ENCODE results near the gene MTHFSD. TPM values are rescaled to one million over a fixed set of nuclear protein-coding genes. Genes with fewer than 3 reads are reported as not detected.

MTHFSD gene
- total RNA-seq, 1 donor from 2014 or later: 27.7 TPM

DNA sequence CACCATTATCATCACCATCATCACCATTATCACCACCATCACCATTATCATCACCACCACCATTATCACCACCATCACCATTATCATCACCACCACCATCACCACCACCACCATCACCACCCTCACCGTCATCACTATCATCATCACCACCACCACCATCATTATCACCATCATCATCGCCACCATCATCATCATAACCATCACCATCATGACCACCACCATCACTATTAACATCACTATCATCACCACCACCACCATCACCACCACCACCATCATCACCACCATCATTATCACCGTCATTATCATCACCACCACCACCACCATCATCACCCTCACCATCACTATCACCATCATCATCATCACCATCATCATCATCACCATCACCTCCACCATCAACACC, 32.5 kb upstream of the MTHFSD start:
- DNase-seq: no peak
- Mint-ChIP-seq H3K27ac (ENCODE audit: unreplicated experiment) (no peak overlapping the region), H3K4me1 (ENCODE audit: low read depth, unreplicated experiment) (no peaks in the 10 kb centered on the region), H3K4me3 (ENCODE audit: unreplicated experiment) (no peak overlapping the region), H3K27me3 (ENCODE audit: unreplicated experiment) (peaks cover 4% of the 10 kb centered on the region), H3K36me3 (ENCODE audit: unreplicated experiment) (peaks cover 6% of the 10 kb centered on the region), H3K9me3 (ENCODE audit: unreplicated experiment) (no peaks in the 10 kb centered on the region)
- no peak for TF ChIP-seq CTCF (IDR thresholded peaks at IDR 0.05; ENCODE audit: partially characterized antibody, unreplicated experiment)

GRCh38 chr16:86585821-86586611, 31.0 kb upstream of the MTHFSD start:
- DNase-seq: no peak
- Mint-ChIP-seq H3K4me3 (ENCODE audit: unreplicated experiment) (no peak overlapping the region), H3K27me3 (ENCODE audit: unreplicated experiment) (peaks cover 4% of the 10 kb centered on the region), H3K9me3 (ENCODE audit: unreplicated experiment) (no peaks in the 10 kb centered on the region), H3K4me1 (ENCODE audit: low read depth, unreplicated experiment) (no peaks in the 10 kb centered on the region), H3K27ac (ENCODE audit: unreplicated experiment) (no peak overlapping the region), H3K36me3 (ENCODE audit: unreplicated experiment) (peaks cover under 1% of the 10 kb centered on the region)
- TF ChIP-seq CTCF (IDR thresholded peaks at IDR 0.05; ENCODE audit: partially characterized antibody, unreplicated experiment): no peak

DNA sequence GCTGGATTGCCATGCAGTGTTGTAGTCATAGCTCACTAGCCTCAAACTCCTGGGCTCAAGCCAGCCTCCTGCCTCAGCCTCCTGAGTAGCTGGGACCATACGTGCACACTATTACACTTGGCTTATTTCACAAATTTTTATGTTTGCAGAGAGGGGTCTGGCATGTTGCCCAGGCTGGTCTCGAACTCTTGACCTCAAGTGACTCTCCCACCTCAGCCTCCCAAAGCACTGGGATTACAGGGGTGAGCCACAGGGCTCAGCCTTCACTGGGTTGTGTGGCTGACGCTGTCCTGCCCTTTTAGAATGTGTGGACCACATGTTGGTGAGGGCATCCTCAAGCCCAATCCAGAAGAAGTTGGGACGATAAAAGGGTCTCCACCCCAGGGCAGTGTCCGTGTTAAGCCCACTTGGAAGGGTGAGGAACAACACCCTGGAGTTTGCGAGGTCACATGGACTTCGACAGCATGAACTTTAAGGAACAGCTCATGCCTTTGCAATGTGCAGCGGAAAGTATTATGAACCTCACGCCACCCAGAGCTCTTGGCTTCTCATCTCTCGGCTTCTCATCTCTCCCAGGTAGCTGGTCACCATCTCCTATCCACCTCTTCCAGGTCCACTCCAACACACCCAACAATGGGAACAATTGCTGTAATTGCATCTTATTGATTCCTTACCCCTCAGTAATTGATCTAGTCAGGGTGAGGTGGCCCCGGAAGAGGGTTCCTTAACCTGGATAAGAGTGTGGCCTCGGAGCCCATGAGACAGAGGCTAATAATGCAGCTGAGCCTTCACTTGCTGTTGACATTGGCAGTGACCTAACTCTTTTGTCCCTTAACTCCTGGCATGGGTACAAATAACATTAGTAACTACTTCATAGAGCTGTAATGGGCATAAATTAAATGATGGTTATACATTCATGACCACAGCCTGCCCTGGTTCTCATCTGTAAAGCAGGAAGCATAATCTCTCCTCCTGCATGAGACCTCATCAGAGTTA, 30.0 kb upstream of the MTHFSD start:
- no peaks in the 10 kb centered on the region for H3K36me3 Mint-ChIP-seq (ENCODE audit: unreplicated experiment)
- DNase-seq: no peak
- H3K4me1 Mint-ChIP-seq (ENCODE audit: low read depth, unreplicated experiment): no peaks in the 10 kb centered on the region
- no peak overlapping the region for H3K27ac Mint-ChIP-seq (ENCODE audit: unreplicated experiment)
- peaks cover 8% of the 10 kb centered on the region for H3K27me3 Mint-ChIP-seq (ENCODE audit: unreplicated experiment)
- H3K9me3 Mint-ChIP-seq (ENCODE audit: unreplicated experiment): no peaks in the 10 kb centered on the region
- no peak overlapping the region for H3K4me3 Mint-ChIP-seq (ENCODE audit: unreplicated experiment)
- TF ChIP-seq CTCF (IDR thresholded peaks at IDR 0.05; ENCODE audit: partially characterized antibody, unreplicated experiment): no peak

GRCh38 chr16:86584071-86584685, 29.1 kb upstream of the MTHFSD start:
- DNase-seq: no peak
- no peak for TF ChIP-seq CTCF (IDR thresholded peaks at IDR 0.05; ENCODE audit: partially characterized antibody, unreplicated experiment)
- H3K4me1 Mint-ChIP-seq (ENCODE audit: low read depth, unreplicated experiment): no peaks in the 10 kb centered on the region
- no peak overlapping the region for H3K27ac Mint-ChIP-seq (ENCODE audit: unreplicated experiment)
- no peak overlapping the region for H3K4me3 Mint-ChIP-seq (ENCODE audit: unreplicated experiment)
- H3K27me3 Mint-ChIP-seq (ENCODE audit: unreplicated experiment): peaks cover 11% of the 10 kb centered on the region
- no peaks in the 10 kb centered on the region for H3K9me3 Mint-ChIP-seq (ENCODE audit: unreplicated experiment)
- no peaks in the 10 kb centered on the region for H3K36me3 Mint-ChIP-seq (ENCODE audit: unreplicated experiment)
